ENCODE results near the gene STX2. TPM values are rescaled to one million over a fixed set of nuclear protein-coding genes. Genes with fewer than 3 reads are reported as not detected.

The STX2 gene
- total RNA-seq, 2 donors from 2014 or later: 5.3 to 11.5 TPM

DNA sequence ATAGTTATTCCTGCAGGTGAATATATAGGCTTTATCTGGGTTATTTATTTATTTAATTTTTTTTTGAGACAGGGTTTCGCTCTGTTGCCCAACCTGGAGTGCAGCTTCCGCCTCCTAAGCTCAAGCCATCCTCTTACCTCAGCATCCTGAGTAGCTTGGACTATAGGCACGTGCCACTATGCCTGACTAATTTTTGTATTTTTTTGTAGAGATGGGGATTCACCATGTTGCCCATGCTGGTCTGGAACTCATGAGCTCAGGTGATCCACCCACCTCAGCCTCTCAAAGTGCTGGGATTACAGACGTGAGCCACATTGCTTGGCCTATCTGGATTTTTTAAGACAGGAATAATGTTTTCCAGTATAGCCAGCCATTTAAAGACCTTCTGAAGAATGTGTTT is 34.8 kb upstream of the STX2 start:
- H3K9me3 ChIP-seq: no peaks in the 10 kb centered on the region
- 82% methylated on average over 4 of the region's 4 CpGs for WGBS
- H3K36me3 ChIP-seq: peaks cover 0 to 16% of the 10 kb centered on the region in 2 donors
- no peak overlapping the region for H3K27ac ChIP-seq
- H3K4me3 ChIP-seq: no peak overlapping the region
- no peaks in the 10 kb centered on the region for H3K4me1 ChIP-seq (replicated peaks)
- intact Hi-C loops (cut with DNase I): no loop called here
- TF ChIP-seq POLR2AphosphoS5 (IDR thresholded peaks at IDR 0.05): no peak
- no peak for TF ChIP-seq CTCF (IDR thresholded peaks at IDR 0.05)
- no peak for TF ChIP-seq POLR2A (IDR thresholded peaks at IDR 0.05)
- no peaks in the 10 kb centered on the region for H3K27me3 ChIP-seq (replicated peaks; ENCODE audit: insufficient read depth)
- no peak for DNase-seq (ENCODE audit: low spot score)

GRCh38 chr12:130873106-130873795 is 34.2 kb upstream of the STX2 start:
- TF ChIP-seq POLR2A (IDR thresholded peaks at IDR 0.05): no peak
- no peak for TF ChIP-seq POLR2AphosphoS5 (IDR thresholded peaks at IDR 0.05)
- no peak for TF ChIP-seq CTCF (IDR thresholded peaks at IDR 0.05)
- 29% methylated on average over 4 of the region's 4 CpGs for WGBS

GRCh38 chr12:130872179-130873096 is 33.4 kb upstream of the STX2 start:
- Histone ChIP-seq H3K4me3 (peak overlapping the region; percentile 83 to 95), H3K36me3 (peaks cover 0 to 16% of the 10 kb centered on the region in 2 donors), H3K27ac (peak overlapping the region; percentile 79 to 91), H3K9me3 (no peaks in the 10 kb centered on the region), H3K4me1 (replicated peaks) (no peaks in the 10 kb centered on the region), H3K27me3 (replicated peaks; ENCODE audit: insufficient read depth) (no peaks in the 10 kb centered on the region)
- intact Hi-C loops (cut with DNase I): no loop called here
- TF ChIP-seq POLR2AphosphoS5 (IDR thresholded peaks at IDR 0.05) (no peak), CTCF (IDR thresholded peaks at IDR 0.05) (no peak), POLR2A (IDR thresholded peaks at IDR 0.05) (no peak)
- peak; percentile 5 for DNase-seq (ENCODE audit: low spot score)
- whole genome bisulfite sequencing: 2% methylated on average over 36 of the region's 79 CpGs

More at GRCh38 chr12:130873106-130873795, 34.2 kb upstream of the STX2 start:
- Histone ChIP-seq H3K4me3 (peak overlapping the region; percentile 83 to 95), H3K9me3 (no peaks in the 10 kb centered on the region), H3K4me1 (replicated peaks) (no peaks in the 10 kb centered on the region), H3K36me3 (peaks cover 0 to 16% of the 10 kb centered on the region in 2 donors), H3K27ac (no peak overlapping the region), H3K27me3 (replicated peaks; ENCODE audit: insufficient read depth) (no peaks in the 10 kb centered on the region)
- no peak for DNase-seq (ENCODE audit: low spot score)
- intact Hi-C loops (cut with DNase I): no loop called here

DNA sequence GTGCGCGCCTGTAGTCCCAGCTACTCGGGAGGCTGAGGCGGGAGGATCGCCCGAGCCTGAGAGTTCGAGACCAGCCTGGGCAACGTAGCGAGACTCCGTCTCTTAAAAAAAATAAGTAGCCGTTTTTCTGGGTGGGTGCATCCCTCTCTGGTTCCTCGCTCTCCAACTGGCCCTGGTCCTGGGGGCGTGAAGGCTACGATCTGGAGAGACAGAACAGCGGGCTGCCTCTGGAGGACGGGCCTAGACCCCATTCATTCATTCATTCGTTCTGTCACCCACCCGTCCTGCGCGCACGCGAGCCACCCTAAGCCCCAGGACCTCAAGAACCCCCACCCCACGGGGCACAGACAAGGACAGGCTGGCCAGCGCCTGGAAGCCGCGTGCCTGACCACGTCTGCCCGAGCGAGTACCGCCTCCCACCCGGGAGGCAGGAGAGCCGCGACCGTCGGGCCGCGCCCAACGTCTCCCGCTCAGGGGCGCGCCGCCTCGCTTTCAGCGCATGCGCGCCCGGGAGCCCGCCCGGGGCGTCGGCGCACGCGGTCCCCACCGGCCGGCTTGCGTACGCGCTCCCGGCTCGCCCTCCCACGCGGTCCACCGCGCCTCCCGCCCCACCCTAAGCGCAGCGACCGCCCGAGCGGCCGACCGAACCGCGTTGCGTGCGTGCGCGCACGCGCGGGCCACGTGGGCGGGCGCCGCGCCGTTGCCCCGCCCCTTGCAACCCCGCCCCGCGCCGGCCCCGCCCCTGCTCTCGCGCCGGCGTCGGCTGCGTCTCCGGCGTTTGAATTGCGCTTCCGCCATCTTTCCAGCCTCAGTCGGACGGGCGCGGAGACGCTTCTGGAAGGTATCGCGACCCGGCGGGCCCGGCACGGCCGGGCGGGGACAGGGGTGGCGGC is 32.5 kb upstream of the STX2 start, which contains the start of gene RAN:
Gene RAN (plus strand): TSS at position 781 of the 893 bp plus-strand sequence. CDS start 528 bp downstream, outside the sequence.
- peak within 1 kb of the TSS; percentile 83 to 95 for H3K4me3 ChIP-seq
- H3K9me3 ChIP-seq: no peaks in the 10 kb centered on the region
- peak within 1 kb of the TSS; percentile 79 to 91 for H3K27ac ChIP-seq
- peak in 1 of 4 experiments; percentile 22 for TF ChIP-seq CTCF (IDR thresholded peaks at IDR 0.05)
- peak; percentile 49 for TF ChIP-seq POLR2AphosphoS5 (IDR thresholded peaks at IDR 0.05)
- peak; percentile 40 for TF ChIP-seq POLR2A (IDR thresholded peaks at IDR 0.05)
- peaks cover 0 to 16% of the 10 kb centered on the region in 2 donors for H3K36me3 ChIP-seq
- 5% methylated on average over 95 of the region's 118 CpGs for WGBS
- peak; percentile 87 for DNase-seq (ENCODE audit: low spot score)
- no peaks in the 10 kb centered on the region for H3K4me1 ChIP-seq (replicated peaks)
- intact Hi-C loops (cut with DNase I): loop anchor here (2.0 kb wide), 1 partner anchor 33 kb away; the partner anchor contains the start of gene STX2
- no peaks in the 10 kb centered on the region for H3K27me3 ChIP-seq (replicated peaks; ENCODE audit: insufficient read depth)

Measured in prostate gland (tissue), 2 donors.